Measurements from ENCODE around the gene RRBP1.

The RRBP1 gene, protein sequence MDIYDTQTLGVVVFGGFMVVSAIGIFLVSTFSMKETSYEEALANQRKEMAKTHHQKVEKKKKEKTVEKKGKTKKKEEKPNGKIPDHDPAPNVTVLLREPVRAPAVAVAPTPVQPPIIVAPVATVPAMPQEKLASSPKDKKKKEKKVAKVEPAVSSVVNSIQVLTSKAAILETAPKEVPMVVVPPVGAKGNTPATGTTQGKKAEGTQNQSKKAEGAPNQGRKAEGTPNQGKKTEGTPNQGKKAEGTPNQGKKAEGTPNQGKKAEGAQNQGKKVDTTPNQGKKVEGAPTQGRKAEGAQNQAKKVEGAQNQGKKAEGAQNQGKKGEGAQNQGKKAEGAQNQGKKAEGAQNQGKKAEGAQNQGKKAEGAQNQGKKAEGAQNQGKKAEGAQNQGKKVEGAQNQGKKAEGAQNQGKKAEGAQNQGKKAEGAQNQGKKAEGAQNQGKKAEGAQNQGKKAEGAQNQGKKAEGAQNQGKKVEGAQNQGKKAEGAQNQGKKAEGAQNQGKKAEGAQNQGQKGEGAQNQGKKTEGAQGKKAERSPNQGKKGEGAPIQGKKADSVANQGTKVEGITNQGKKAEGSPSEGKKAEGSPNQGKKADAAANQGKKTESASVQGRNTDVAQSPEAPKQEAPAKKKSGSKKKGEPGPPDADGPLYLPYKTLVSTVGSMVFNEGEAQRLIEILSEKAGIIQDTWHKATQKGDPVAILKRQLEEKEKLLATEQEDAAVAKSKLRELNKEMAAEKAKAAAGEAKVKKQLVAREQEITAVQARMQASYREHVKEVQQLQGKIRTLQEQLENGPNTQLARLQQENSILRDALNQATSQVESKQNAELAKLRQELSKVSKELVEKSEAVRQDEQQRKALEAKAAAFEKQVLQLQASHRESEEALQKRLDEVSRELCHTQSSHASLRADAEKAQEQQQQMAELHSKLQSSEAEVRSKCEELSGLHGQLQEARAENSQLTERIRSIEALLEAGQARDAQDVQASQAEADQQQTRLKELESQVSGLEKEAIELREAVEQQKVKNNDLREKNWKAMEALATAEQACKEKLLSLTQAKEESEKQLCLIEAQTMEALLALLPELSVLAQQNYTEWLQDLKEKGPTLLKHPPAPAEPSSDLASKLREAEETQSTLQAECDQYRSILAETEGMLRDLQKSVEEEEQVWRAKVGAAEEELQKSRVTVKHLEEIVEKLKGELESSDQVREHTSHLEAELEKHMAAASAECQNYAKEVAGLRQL (N-terminal part only)

DNA sequence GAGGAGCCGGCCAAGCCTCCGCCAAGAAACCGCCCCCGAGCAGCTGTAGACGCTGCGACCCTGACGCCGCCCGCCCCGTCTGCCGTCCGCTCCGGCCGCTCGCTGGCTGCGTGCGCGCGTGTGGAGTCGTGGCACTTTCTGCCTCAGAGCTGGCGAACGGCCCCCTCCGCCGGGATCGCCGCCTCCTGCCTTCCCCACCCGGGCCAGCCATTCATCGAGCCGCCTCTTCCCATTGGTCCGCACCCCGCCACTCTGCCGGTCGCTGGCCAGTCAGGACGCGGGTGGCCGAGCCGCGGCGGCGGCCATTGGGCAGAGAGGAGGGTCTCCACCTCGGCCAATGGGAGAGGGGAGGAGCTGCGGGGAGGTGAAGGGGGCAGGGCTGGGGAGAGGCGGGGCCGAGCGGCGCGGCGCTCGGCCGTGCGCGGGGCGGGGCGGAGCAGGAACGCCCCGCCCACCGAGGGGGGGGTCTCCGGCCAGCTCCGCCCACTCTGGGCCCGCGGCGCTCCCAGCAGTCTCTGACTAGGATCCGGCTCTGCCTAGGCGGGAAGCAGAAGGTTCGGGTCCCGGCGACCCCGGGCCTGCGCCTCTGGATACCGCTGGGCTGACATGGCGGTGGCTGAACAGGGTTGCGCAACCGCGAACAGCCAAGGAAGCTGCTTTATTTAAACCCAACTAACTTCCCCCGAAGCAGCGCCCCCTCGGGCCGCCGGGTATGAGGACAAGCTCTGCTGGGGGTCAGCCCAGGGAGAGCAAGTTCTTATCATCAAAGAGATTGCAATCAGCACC, at the start of gene RRBP1:
TSS of gene RRBP1 (minus strand) at position 140 of the 786 bp plus-strand sequence. CDS start 21,735 bp downstream, outside the sequence.
- peak; percentile 98 for DNase-seq (ENCODE audit: low spot score)

DNA sequence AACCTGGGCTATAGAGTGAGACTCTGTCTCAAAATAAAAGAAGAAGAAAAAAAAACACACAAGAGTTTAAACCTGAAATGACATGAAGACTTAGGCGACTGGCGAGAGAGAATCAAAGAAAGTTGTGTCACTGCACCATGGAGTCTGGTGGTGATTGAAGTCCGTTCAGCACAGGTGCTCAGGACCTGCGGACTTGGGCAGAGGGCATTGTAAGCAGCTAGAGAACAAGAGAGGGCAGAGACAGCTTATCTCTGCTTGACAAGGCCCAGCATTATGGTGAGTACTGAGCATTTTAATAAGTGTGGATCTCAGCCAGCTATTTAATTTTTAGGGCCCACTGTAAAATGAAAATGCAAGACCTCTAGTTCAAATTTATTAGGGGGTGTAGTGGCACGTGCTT, 49.2 kb upstream of the RRBP1 start:
- no peak for DNase-seq (ENCODE audit: low spot score)

DNA sequence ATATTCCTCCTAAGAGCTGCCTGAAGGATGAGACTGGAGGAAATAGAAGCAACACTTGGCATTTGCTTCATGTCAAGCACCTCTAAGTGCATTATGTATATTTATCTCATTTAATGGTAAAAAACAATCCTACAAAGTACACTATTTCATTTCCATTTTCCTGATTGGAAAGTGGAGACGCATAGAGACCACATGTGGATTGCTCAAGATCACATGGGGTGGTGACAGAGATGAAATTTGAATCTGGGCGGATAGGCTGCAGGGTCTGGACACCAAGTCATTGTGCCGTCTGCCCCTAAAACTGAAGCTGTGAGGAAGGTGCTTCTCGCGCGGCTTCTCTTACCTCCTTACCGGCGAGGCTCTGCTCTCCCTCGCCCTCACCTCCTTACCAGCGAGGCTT, 48.0 kb upstream of the RRBP1 start:
- no peak for DNase-seq (ENCODE audit: low spot score)

DNA sequence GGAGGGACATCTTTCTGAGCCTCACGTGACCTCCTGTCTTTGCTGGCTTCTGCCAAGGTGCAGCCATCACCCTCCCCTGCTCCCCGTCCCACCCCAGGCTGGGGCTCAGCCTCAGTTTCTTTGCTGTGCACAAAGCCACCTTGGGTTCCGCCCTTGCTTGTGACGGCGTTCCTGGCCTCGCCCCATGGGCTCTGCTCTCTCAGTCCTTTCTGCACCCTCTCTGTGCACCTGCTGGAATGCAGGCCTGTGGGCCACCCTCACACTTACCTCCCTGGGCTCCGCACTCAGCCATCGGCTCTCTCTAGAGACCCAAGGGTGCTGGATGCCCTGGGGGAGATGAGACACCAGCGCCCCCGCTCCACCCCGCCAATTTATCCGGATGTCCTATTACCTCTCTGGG, 46.0 kb upstream of the RRBP1 start:
- DNase-seq (ENCODE audit: low spot score), result no peak

DNA sequence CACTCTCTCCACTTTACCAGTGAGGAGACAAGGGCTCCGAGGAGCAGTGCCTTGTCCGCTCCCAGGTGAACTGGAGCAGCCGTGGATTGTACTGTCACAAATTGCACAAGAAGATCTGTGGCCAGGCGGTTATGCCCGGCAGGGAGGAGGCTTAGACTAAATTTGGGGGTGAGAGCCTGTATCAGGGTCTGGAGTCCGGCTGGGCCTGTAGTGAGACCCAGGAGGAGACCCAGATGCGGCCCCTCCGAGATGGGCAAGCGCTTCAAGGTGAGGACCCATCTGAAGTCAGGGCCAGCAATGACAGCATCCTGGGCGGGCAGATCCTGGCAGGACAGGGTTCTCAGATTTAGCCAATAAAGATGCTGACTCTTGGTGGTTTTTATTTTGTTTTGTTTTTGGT, 45.3 kb upstream of the RRBP1 start:
- no peak for DNase-seq (ENCODE audit: low spot score)

DNA sequence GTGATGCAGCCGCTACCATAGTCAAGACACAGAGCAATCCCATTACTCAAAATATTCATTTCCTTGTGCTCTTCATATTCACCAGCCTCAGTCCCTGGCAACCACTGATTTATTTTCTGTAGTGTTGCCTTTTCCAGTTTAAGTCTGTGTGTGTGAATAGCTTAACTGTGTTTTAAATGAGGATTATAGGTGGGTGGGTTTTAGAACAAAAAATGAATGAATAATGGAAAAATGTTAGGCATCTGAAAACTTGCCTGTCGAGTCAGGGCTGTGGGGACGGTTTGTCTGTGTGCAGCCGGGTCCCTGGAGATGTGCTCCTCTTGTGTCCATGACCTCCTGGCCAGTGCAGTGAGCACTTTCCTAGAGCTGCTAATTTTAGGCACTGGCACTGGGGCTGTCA, 44.9 kb upstream of the RRBP1 start:
- no peak for DNase-seq (ENCODE audit: low spot score)

DNA sequence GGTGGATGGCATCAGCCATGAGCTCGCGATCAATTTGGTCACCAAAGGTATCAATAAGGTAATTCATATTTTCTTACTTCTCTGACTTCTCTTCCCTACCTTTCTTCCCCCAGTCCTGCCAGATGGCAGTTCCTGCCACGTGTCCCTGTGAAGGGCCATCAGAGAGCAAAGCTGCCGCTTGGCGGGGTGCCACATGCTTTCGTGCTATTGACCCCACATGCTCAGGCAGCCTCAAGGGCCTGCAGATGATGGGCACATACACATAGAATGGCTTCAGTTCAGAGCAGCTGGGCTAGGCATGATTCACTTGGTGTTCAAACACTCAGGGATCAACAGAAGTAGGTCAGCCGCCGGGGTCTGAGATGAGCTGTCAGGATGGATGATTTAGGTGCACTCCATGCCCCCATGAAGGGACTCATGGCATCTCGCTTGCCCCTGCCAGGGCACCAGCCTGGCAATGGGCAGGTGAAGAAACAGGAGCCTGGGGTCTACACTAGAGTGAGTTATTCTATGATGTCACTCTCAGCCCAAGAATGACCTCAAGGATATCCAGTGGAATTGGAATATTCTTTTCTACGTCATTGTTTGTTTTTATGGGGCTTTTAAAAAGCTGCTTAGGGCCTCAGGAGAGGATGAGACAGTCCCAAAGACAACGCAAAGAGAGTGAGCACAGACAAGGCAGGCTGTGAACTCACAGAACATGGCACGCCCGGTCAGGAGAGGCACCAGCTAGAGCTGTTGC, 43.2 kb upstream of the RRBP1 start:
- DNase-seq (ENCODE audit: low spot score), result no peak

DNA sequence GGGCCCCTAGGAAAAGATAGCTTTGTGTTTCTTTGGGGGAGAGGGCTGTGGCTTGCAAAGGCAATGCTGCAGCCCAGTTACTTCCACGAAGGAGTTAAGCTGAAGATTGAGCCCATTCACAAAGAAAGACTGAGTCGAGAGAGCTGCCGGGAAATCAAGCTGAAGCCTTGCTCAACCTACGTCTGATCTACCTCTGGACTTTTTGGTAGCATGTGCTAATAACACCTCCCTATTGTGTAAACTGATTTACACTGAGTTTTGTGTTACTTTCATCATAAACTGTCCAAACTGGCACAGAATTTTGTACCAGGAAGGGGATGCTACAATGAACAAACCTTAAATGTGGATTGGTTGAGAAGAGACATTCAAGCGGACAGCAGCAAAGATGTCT, 41.3 kb upstream of the RRBP1 start:
- DNase-seq (ENCODE audit: low spot score), result no peak

DNA sequence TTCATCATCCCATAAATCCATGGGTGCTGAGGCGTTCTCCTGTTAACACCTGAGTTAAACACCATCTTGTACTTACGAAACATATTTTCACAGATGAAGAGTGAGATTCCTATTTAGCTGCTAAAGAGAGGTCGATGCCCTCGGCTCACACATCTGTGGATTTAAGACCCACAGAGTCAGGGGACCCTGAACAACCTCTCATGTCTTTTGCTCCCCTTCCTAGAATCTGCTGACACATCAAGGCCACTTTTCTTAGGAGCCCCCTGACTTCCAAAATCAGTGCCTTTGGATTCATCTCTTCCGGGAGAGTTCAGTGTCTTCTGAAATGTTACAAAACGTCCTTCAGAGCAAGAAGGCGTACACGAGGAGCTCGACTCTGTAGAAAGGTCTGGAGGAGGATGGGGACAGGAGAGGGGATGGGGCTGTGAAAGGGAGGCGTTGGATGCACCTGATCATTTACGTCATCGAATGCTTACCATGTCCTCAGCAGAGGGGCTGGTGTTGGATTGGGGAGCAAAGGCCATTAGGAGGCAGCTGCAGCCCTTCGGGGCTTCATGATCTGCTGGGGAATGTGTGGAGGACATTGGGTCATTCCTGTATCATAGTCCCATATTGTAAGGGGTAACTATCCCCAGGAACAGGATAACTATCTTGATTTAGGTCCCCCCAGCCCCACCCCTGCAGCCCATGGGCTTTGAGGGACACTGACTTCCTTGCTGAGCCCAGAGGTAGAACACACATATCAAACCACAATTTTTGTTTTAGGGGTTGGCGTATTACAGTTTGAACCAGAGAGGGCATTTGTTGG, 40.7 kb upstream of the RRBP1 start:
- no peak for DNase-seq (ENCODE audit: low spot score)

DNA sequence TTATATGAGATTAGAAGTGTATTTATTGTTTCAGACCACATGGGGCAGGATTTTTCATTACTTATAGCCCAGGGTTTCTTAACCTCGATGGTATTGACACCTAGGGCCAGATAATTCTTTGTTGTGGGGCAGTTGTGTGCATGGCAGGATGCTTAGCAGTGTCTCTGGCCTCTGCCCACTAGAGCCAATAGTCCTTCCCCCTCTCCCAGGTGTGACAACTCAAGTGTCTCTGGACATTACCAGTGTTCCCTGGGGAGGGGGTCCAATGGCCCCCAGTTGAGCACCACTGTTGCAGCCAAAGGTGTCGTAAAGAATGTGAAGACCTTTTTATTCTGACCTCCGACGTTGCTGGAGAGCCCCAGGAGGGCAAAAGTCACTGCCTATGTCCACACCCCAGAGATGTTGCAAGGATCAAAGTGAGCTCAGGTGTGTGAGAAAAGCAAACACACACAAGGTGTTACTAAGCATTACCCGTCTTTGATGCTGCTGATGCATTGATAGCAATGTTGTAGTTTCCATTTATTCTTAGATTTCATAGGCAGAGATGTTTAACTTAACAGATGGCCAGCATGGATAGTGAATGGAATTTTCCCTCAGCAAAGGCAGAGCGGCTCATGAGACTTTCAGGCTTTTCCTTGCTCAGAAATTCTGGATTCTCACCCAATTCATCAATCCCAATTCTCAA, 39.9 kb upstream of the RRBP1 start:
- no peak for DNase-seq (ENCODE audit: low spot score)

DNA sequence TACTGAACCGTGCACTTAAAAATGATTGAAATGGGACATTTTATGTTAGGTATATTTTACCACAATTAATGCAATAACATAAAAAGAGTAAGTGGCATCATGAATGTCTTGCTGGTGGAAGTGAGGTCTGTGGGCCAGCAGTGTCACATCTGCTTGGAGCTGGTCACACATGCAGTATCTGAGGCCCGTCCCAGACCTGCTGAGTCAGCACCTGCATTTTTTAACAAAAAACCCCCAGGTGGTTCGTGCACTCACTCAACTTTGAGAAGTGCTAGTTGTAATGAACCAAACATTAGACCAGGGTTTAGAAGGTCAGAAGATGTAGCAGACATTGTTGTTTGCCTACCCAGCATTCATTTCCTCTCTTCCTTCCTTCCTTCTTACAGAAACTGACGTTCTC, 38.7 kb upstream of the RRBP1 start:
- no peak for DNase-seq (ENCODE audit: low spot score)

DNA sequence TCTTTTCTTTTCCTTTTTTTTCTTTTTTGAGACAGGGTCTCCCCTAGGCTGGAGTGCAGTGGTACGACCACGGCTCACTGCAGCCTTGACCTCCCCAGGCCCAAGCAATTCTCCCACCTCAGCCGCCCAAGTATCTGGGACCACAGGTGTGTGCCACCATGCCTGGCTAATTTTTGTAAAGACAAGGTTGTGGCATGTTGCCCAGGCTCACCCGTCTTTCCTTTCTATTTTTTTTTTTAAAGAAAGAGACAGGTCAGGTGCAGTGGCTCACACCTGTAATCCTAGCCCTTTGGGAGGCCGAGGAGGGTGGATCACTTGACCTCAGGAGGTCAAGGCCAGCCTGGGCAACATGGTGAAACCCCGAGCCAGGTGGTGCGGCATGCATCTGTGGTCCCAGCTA, 34.3 kb upstream of the RRBP1 start:
- DNase-seq (ENCODE audit: low spot score), result no peak

DNA sequence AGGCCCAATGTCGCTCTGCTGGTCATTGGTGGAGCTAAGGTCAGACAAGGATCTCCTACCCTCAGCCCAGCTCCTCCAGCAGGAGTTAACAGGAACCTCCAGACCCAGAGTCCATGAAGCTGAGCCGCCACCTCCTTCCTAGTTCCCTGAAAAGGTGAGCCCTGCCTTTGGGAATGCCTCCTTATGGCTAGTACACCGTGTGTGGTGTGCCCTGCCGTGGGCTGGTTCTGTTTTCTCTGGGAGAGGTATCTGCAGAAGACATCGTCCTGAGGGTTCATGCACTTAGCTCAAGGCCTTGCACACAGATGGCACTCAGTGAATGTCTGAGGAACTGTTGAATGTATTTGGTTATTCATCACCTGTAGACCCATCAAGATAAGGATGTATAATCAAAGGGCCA, 33.0 kb upstream of the RRBP1 start:
- DNase-seq (ENCODE audit: low spot score), result no peak

DNA sequence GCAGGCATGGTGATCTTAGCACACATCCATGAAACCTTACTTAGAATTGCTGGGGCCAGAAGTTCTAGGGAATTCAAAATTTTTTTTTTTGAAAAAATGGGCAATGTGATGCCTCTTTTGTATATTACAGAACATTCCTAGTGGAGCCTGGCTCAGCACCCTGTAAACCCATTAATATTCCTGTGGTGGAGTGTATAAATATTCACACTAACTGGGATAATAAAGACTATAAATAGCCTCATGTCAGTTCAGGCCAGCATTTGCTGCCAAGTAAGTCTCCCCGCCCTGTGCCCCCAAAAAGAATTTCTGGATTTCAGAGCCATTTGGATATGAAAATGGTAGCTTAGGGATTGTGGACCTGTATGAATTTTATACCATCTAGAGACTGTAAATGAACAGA, 32.6 kb upstream of the RRBP1 start:
- no peak for DNase-seq (ENCODE audit: low spot score)

DNA sequence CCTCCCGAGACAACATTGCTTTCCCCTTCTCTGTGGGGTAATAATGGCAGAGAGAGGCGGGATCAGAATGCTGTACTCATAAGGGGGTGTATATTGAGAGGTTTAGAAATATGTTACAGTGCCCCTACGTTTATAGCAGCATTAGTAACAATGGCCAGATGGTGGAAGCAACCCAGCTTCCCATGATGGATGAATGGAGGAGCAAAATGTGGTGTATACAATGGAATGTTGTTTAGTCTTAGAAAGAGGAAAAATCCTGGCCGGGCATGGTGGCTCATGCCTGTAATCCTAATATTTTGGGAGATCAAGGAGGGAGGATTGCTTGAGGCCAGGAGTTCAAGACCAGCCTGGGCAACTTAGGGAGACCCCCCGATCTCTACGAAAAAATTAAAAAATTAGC, 30.7 kb upstream of the RRBP1 start:
- DNase-seq (ENCODE audit: low spot score), result no peak

DNA sequence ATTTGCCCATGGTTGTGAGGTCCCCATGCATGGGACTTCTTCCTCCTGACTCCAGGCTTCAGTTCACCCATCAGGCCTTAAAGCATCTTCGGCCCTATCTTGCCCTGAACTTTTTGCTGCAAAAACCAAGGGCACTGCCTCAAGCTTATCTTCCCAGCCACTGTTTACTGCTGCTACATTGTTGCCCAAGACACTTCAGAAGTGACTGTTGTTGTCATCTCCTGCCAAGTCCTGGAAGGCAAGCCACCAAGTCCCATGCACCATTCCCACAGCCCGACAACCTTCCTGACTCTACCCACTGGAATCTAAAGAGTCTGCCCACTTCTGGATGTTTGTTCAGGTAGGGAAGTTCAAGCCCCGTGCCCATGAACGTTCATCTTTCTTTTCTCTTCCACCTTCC, 30.2 kb upstream of the RRBP1 start:
- DNase-seq (ENCODE audit: low spot score), result no peak

DNA sequence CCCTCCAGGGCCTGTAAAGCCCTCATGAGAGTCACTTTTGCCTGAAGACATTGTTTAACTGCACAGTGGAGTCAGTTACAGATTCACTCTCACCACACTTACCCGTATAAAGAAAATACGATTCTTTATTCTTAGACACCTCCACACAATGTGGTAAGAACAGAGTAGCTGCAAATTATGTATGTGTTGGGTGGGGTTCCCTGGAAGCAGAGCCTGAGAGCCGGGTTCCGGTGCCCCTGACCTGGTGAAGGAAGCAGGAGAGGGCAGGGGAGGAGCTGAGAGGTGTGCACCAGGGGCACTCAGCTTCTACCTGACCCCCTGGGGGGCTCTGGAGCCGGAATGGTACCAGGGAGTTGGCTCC, 29.2 kb upstream of the RRBP1 start:
- DNase-seq (ENCODE audit: low spot score), result no peak

DNA sequence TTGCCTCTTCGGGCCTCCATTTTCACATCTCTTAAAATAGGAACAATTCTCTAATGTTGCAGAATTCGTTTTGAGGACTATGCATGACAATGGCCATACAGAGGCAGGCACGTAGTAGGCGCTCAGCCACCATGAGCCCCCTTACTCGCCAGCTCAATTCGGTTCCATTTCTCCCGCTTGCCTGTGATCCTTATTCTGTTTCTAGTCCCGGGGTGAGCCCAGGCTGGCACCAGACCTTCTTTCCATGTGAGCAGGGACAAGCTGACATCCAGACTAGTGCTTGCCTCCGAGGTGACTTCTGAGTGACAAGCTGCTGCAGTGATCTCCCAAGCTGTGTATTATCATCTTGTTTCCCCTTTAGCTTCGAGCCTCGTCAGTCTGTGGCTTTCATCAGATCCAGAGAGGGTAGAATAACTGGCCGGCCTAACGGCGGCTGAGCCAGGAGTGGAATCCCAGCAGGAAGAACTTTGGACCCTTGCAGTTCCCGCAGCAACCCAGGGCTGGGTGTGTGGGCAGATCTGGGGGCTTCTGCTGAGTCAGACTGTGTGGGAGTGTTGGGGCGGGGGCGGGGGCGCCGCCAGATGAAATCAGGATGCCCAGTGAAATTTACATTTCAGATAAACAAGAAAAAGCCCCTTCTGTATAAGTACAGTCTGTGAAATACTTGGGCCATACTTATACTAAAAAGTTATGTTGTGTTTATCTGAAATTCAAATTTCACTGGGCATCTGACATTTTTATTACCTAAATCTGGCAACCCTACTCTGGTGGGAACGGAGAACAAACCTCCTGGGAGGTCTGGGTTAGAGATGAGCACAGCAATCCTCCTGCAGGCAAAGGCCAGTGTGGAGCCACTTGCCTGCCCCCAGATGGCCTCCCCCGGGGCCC, 28.6 kb upstream of the RRBP1 start:
- no peak for DNase-seq (ENCODE audit: low spot score)
